Liver (tissue), 3 donors: ENCODE measurements around the gene TNFSF4.

Experiments
- GABPA ChIP-seq, 2 donors: IDR thresholded peaks in 1 of 2; conservative IDR thresholded peaks in 1 of 2; 2 replicates each; pipeline ENCODE4 v1.6.1; 2016; ENCODE audit warnings: antibody characterized with exemption in 2 of 2, mild to moderate bottlenecking in 1 of 2, moderate library complexity in 1 of 2
- HNF4G ChIP-seq: IDR thresholded peaks from 2 replicates; pipeline ENCODE4 v1.6.1; 2016; ENCODE audit warnings: antibody characterized with exemption
- JUND ChIP-seq, 2 donors: IDR thresholded peaks; 2 replicates each; pipeline ENCODE4 v1.6.1; 2016; ENCODE audit warnings: antibody characterized with exemption in 2 of 2
- NR2F2 ChIP-seq: IDR thresholded peaks from 2 replicates; pipeline ENCODE4 v1.6.1; 2016; ENCODE audit warnings: antibody characterized with exemption
- RAD21 ChIP-seq, 2 donors: IDR thresholded peaks; 2 replicates each; pipeline ENCODE4 v1.6.1; 2016; ENCODE audit warnings: antibody characterized with exemption in 2 of 2, mild to moderate bottlenecking in 2 of 2
- RXRA ChIP-seq, 2 donors: IDR thresholded peaks; 2 replicates each; pipeline ENCODE4 v1.6.1; 2017 to 2018; ENCODE audit warnings: antibody characterized with exemption in 2 of 2, mild to moderate bottlenecking in 1 of 2
- TAF1 ChIP-seq: conservative IDR thresholded peaks from 2 replicates; pipeline ENCODE4 v1.6.1; 2016; ENCODE audit warnings: antibody characterized with exemption, mild to moderate bottlenecking
- YY1 ChIP-seq: IDR thresholded peaks from 2 replicates; pipeline ENCODE4 v1.6.1; 2016; ENCODE audit warnings: antibody characterized with exemption, mild to moderate bottlenecking
- TF ChIP-seq, protein P1 (sequence below): IDR thresholded peaks from 2 replicates; pipeline ENCODE4 v1.6.1; 2016; ENCODE audit warnings: antibody characterized with exemption, mild to moderate bottlenecking
- TF ChIP-seq, protein P2 (sequence below): fragments of 150-350 bp; IDR thresholded peaks from 2 replicates; pipeline ENCODE4 v1.5.1; 2017; ENCODE audit warnings: improper control_type of control experiment, low read depth, low read length; ENCODE audit not compliant: missing input control
- TF ChIP-seq, protein P3 (sequence below): IDR thresholded peaks from 2 replicates; pipeline ENCODE4 v1.6.1; 2016; ENCODE audit warnings: antibody characterized with exemption
- TF ChIP-seq, protein P4 (sequence below): IDR thresholded peaks from 2 replicates; pipeline ENCODE4 v1.6.1; 2016; ENCODE audit warnings: antibody characterized with exemption
- donor health status: healthy.
- donor health status: healthy.

DNA sequence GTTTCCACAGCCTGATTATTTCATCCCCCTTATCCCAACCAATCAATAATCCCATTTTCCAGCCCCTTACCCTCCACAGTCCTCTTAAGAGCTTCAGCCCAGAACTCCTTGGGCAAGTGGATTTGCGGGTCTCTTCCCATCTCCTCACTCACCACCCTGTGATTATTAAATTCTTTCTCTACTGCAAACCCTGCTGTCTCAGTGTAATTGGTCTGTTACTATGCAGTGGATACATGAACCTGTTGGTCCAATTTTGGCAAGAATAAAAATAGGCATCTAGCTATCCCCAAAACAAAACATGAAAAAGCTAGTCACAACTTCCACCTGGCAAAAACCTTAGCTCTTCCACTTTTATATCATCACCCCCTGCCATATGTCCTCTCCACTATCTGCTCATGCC, 36.2 kb upstream of the TNFSF4 start:
- TF ChIP-seq, protein P1, sequence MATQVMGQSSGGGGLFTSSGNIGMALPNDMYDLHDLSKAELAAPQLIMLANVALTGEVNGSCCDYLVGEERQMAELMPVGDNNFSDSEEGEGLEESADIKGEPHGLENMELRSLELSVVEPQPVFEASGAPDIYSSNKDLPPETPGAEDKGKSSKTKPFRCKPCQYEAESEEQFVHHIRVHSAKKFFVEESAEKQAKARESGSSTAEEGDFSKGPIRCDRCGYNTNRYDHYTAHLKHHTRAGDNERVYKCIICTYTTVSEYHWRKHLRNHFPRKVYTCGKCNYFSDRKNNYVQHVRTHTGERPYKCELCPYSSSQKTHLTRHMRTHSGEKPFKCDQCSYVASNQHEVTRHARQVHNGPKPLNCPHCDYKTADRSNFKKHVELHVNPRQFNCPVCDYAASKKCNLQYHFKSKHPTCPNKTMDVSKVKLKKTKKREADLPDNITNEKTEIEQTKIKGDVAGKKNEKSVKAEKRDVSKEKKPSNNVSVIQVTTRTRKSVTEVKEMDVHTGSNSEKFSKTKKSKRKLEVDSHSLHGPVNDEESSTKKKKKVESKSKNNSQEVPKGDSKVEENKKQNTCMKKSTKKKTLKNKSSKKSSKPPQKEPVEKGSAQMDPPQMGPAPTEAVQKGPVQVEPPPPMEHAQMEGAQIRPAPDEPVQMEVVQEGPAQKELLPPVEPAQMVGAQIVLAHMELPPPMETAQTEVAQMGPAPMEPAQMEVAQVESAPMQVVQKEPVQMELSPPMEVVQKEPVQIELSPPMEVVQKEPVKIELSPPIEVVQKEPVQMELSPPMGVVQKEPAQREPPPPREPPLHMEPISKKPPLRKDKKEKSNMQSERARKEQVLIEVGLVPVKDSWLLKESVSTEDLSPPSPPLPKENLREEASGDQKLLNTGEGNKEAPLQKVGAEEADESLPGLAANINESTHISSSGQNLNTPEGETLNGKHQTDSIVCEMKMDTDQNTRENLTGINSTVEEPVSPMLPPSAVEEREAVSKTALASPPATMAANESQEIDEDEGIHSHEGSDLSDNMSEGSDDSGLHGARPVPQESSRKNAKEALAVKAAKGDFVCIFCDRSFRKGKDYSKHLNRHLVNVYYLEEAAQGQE, result no peak
- TF ChIP-seq, protein P2, sequence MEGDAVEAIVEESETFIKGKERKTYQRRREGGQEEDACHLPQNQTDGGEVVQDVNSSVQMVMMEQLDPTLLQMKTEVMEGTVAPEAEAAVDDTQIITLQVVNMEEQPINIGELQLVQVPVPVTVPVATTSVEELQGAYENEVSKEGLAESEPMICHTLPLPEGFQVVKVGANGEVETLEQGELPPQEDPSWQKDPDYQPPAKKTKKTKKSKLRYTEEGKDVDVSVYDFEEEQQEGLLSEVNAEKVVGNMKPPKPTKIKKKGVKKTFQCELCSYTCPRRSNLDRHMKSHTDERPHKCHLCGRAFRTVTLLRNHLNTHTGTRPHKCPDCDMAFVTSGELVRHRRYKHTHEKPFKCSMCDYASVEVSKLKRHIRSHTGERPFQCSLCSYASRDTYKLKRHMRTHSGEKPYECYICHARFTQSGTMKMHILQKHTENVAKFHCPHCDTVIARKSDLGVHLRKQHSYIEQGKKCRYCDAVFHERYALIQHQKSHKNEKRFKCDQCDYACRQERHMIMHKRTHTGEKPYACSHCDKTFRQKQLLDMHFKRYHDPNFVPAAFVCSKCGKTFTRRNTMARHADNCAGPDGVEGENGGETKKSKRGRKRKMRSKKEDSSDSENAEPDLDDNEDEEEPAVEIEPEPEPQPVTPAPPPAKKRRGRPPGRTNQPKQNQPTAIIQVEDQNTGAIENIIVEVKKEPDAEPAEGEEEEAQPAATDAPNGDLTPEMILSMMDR, result no peak
- TF ChIP-seq GABPA (IDR thresholded peaks at IDR 0.05 in 1 of 2, conservative IDR thresholded peaks at IDR 0.05 in 1 of 2), result no peak
- no peak for TF ChIP-seq TAF1
- TF ChIP-seq, protein P3, sequence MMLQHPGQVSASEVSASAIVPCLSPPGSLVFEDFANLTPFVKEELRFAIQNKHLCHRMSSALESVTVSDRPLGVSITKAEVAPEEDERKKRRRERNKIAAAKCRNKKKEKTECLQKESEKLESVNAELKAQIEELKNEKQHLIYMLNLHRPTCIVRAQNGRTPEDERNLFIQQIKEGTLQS, result no peak
- no peak for TF ChIP-seq YY1
- TF ChIP-seq, protein P4, sequence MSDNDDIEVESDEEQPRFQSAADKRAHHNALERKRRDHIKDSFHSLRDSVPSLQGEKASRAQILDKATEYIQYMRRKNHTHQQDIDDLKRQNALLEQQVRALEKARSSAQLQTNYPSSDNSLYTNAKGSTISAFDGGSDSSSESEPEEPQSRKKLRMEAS, result no peak
- no peak for TF ChIP-seq NR2F2
- TF ChIP-seq RAD21 (IDR thresholded peaks at IDR 0.05), result no peak
- no peak for TF ChIP-seq HNF4G
- TF ChIP-seq JUND (IDR thresholded peaks at IDR 0.05), result no peak
- TF ChIP-seq RXRA (IDR thresholded peaks at IDR 0.05), result no peak
